PC-3 (cell line): ENCODE measurements around the gene MYEOV.

Experiments used
- EZH2phosphoT487 ChIP-seq: fragments of 300-600 bp; sonication (generic); IDR thresholded peaks from 2 replicates; pipeline ENCODE4 v1.6.1; 2018; ENCODE audit warnings: mild to moderate bottlenecking, antibody characterized with exemption, low read length, borderline replicate concordance
- TF ChIP-seq, protein P1 (sequence below): fragments of 300-600 bp; sonication (generic); conservative IDR thresholded peaks from 2 replicates; pipeline ENCODE4 v1.5.1; 2017; ENCODE audit warnings: antibody characterized with exemption, low read depth, mild to moderate bottlenecking, low read length

DNA sequence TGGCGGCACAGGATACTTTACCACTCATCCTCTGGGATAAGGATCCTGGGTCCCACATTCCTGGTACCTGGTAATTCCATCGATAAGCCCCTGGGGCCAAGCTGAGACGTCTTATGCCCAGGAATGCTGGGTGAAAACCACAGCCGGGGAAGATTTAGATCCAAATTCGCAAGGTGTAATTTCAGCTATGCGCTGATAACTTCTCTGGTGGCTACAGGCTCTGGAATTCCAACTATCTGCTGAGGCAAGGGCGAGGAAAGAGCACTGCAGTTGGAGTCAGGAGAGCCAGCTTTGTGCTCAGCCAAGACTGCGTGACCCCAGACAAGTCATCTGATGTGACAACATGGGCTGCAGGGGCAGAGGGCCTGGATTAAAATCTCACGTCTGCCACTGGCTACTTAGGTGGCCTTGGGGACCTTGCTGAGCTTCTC lies 9.9 kb upstream of the MYEOV start:
- TF ChIP-seq, protein P1, sequence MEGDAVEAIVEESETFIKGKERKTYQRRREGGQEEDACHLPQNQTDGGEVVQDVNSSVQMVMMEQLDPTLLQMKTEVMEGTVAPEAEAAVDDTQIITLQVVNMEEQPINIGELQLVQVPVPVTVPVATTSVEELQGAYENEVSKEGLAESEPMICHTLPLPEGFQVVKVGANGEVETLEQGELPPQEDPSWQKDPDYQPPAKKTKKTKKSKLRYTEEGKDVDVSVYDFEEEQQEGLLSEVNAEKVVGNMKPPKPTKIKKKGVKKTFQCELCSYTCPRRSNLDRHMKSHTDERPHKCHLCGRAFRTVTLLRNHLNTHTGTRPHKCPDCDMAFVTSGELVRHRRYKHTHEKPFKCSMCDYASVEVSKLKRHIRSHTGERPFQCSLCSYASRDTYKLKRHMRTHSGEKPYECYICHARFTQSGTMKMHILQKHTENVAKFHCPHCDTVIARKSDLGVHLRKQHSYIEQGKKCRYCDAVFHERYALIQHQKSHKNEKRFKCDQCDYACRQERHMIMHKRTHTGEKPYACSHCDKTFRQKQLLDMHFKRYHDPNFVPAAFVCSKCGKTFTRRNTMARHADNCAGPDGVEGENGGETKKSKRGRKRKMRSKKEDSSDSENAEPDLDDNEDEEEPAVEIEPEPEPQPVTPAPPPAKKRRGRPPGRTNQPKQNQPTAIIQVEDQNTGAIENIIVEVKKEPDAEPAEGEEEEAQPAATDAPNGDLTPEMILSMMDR, result no peak
- no peak for TF ChIP-seq EZH2phosphoT487
